UCSD-AML1 (cell line): ENCODE results near the gene OR56A4.

Experiments used
- DNase-seq: peaks from one replicate; lab custom pipeline; 2025; ENCODE audit not compliant: unreplicated experiment; lab: John Stamatoyannopoulos, UW

Gene OR56A4, protein sequence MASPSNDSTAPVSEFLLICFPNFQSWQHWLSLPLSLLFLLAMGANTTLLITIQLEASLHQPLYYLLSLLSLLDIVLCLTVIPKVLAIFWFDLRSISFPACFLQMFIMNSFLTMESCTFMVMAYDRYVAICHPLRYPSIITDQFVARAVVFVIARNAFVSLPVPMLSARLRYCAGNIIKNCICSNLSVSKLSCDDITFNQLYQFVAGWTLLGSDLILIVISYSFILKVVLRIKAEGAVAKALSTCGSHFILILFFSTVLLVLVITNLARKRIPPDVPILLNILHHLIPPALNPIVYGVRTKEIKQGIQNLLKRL

GRCh38 chr11:6006846-6007245 lies at the start of gene OR56A4:
TSS of gene OR56A4 (minus strand) at chr11:6006946. CDS start at chr11:6002992, 3,954 bp downstream.
- DNase-seq = no peak

- DNase-seq = no peak
Observed at GRCh38 chr11:6055569-6055968, 48.8 kb upstream of the OR56A4 start.

DNA sequence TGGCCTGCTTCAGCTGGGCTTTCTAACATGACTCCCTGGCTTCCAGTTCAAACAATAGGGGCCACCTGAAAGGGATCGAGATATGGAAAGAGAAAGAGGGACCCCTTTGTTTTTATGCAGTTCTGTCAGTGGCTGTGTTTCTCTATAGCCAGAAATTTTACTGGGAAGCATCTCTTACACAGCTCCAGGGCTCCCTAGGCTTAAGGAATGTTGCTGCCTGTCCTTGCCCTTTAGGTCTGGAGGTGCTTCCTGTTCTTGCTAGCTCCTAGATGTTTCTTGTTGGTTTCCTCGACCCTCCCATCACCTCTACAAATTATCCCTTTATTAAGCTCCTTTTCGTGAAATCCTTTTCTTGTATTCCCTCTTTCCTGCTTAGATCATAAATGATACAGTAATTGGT lies 45.6 kb upstream of the OR56A4 start:
- no peak for DNase-seq

DNA sequence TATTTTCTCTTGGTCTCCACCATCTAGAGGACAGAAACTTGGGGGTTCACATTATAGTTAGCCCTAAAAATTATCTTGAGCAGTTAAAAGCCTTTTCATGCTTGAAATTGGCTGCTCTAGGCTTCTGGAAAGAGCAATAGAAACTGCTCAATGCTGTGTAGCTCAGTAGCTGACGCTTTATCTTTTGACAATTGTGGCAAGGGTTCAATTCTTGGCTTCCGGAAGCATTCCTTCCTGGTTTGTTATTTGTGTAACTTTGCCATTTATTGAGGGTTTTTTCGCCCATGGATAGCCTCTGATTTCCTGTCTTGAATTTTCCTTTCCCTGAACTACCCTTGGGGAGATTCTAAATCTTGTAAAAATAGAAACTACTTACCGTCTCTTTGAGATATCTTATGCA lies 34.1 kb upstream of the OR56A4 start:
- DNase-seq = no peak

DNA sequence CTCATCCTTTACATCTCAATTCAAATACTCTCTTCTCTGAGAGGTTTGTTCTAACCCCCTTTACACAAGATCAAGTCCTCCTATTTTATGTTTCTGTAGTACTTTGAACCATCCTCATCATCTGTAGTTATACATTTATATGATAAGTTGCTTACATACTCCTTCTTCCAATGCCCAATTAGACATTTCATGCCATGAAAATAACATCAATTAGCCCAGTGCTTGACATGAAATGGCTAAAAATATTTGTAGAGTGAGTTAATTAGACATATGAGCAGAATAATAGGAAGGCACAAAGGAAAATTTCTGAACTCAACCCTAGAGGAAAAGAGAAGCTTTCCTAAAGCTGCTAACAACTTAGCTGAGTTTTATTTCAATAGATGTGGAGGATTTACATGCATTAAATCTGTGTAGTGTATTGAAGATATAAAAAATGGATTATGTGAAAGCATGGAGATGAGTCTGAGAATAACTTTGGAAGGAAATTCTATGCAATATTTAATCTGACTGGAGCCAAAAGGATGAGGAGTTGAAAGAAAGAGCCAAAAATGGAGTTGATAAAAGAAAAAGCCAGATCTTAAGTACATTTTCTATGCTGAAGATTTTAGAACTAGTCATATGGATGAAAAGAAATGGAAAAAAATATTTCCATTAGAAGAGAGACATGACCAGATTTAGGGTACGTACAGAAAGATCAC lies 24.1 kb upstream of the OR56A4 start, which contains the start of gene OR56A1:
TSS of gene OR56A1 (minus strand) at position 51 of the 698 bp plus-strand sequence. CDS start 3,066 bp downstream, outside the sequence.
- DNase-seq = no peak

GRCh38 chr11:6027501-6027900 lies 20.8 kb upstream of the OR56A4 start:
- DNase-seq = no peak

GRCh38 chr11:6025056-6025455 lies 18.3 kb upstream of the OR56A4 start:
- no peak for DNase-seq

DNA sequence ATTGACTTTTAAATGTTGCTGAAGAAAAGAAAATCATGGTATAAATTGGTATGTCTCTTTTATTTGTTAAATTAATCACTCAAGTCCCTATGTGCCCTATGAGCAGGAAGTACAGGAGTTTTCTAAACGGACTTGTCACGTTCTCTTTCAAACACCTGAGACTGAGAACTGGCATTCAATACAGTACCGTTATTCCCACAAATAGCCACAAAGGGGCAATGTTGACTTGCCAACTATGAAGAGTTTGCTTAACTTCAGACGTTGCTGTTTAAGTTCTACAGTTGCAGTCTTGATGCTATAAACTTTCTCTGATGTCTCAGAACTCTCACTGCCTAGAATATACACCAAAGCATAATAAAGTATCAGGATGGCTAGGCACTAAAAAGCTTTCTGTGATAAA lies 16.2 kb upstream of the OR56A4 start:
- DNase-seq = no peak

GRCh38 chr11:6013042-6013441 lies 6.3 kb upstream of the OR56A4 start:
- no peak for DNase-seq

- no peak for DNase-seq
Observed at GRCh38 chr11:6012035-6012668, 5.4 kb upstream of the OR56A4 start.

DNA sequence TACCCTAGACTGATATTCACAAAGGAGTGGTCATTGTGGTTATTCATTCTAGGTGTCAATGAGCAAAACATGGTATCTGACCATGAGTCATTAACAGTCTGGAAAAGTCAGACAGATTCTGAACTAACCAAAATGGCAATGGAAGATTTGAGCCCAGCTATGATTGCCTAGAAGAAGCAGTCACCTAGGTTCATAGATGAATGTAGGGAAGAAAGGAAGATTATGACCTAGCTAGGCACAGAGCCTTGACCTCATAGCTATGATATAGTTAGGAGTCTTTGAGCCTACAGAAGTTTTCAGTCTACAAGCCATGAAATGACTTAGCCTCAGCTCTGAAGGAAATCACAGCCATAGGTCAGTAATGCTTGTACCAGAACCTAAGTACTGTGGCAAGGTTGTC lies 351 bp downstream of the OR56A4 start:
- no peak for DNase-seq

DNA sequence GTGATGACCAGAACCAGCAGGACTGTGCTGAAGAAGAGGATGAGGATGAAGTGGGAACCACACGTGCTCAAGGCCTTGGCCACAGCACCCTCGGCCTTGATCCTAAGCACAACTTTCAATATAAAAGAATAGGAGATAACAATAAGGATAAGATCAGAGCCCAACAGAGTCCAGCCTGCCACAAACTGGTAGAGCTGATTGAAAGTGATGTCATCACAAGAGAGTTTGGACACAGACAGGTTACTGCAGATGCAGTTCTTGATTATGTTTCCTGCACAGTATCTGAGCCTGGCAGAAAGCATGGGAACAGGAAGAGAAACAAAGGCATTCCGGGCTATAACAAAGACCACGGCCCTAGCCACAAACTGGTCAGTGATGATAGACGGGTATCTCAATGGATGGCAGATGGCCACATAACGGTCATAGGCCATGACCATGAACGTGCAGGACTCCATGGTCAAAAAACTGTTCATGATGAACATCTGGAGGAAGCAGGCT lies 4.5 kb downstream of the OR56A4 start:
- no peak for DNase-seq

DNA sequence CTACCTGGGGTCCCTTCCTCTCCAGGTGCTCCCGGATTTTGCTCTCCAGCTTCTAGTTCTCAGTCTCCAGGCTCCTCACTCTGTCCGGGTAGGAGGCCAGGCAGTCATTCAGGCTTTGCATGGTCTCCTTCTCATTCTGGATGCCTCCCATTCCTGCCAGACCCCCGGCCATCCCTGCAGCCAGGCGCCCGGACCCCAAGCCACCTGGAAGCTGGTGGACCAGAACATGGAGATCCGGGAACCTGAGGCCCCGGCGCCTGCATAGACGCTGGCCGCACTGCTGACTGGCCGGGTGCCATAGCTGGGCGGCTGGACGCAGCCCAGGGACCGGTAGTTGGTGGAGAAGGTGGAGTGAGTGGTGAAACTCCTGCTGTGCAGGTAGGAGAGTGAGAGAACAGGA lies 12.0 kb downstream of the OR56A4 start:
- no peak for DNase-seq

DNA sequence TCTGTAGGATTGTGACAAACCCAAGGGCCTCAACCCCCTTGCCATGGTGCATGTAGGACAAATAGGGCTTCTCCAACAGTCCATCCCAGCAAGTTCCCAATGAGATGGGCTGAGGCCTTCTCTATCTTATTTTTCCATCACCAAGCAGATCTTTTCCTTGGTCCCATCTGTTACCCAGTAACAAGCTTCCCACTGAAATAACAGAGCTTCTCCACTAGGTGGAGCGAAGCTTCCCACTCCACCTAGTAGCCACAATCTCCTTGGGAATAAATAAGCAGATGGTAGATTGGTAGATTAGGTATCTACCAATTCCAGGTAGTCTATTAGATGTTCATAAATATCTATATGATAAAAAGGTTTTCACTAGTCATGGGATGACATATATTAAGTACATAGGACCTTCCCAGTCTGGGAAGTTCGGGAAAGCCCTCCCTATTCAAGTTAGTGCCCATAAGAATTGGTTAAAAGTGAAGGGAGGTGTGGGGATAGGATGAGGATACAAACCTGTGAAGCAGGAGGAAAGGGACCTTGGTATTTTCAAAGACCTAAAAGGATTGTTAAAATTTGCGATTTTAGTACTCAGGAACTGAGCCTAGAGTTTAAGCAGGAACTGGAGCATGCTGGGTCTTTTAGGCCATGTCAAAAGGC lies 14.0 kb downstream of the OR56A4 start:
- no peak for DNase-seq

- no peak for DNase-seq
Observed at GRCh38 chr11:5992150-5992549, 14.6 kb downstream of the OR56A4 start.

DNA sequence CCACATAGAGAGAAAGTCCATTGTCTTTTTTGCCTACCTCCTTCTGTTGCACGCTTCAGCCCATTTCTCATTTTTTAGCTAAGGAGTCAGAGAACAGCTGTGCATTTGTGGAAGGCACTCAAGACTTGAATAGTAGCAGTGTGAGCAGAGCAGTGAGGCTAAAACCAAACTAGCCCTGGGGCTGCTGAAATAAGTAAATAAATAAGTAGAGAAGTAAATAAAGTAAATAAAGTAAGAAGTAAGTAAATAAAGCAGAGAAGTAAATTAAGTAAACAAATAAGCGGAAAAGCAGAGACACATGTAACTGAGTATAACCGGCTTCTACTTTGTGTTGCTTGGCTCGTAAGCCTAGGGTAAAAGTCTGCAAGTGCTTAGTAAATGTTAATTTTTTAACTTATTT lies 17.5 kb downstream of the OR56A4 start:
- no peak for DNase-seq

- no peak for DNase-seq
Observed at GRCh38 chr11:5986885-5987284, 19.9 kb downstream of the OR56A4 start, which contains the start of gene OR52L1. TSS of gene OR52L1 (minus strand) at chr11:5986985. CDS start at chr11:5986930, 55 bp downstream.

DNA sequence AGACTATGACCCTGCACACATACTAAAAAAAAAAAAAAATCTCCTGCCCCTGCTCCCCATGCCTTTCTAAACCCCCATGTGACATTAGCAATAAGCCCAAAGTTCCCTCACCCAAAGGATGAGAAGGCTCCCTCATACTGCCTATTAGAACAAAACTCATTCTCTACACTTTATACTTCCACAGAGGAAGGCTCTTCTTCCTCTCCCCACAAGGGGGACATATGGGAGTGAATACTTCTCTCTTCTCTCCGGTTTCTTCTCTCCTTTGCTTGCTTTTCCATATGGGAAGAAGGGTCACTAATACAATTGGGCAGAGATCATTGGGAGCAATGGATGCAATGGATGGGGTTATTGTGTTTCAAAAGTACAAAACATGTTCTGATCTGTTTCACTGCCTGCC lies 23.3 kb downstream of the OR56A4 start:
- DNase-seq = no peak

DNA sequence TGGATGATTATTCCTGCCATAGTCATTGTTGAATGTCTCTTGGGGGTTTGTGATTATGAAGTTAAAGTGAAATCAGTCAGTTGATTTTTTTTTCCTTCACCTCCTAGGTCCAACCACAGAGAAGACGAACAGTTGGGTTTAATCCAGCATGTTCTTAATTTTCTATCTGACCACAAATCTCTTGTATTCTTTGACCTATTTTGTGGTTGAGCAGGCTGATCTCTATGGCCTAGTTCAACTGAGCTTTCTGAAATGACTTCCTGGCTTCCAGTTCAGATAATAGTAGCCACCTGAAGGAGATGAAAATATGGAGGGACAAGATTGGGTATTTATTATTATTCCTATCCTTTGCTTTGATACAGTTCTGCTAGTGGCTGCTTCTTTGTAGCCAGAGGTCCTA lies 33.2 kb downstream of the OR56A4 start:
- DNase-seq = no peak

GRCh38 chr11:5968394-5968793 lies 38.4 kb downstream of the OR56A4 start, which contains the start of gene OR56A5:
TSS of gene OR56A5 (minus strand) at chr11:5968494. CDS start at chr11:5968494, 0 bp downstream.
- DNase-seq = no peak

DNA sequence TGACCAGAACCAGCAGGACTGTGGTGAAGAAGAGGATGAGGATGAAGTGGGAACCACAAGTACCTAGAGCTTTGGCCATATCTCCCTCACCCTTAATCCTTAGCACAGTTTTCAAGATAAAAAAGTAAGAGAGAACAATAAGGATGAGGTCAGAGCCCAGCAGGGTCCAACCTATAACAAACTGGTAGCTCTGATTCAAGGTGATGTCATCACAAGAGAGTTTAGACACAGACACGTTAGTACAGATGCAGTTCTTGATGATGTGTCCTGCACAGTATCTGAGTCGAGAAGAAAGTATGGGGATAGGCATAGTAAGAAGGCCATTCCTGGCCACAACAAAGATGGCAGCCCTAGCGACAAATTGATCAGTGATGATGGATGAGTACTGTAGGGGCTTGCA lies 39.0 kb downstream of the OR56A4 start:
- DNase-seq = no peak
